HUES64 (cell line): ENCODE results near the gene DHRS9.

Experiments used
- H3K27ac ChIP-seq: 2 replicates; pipeline ENCODE4 v1.7.0; 2013; ENCODE audit warnings: low read depth, low read length, inconsistent platforms
- H3K27me3 ChIP-seq: 2 replicates; pipeline ENCODE4 v1.6.1; 2013; ENCODE audit warnings: mild to moderate bottlenecking, low read length; ENCODE audit not compliant: insufficient read depth
- H3K36me3 ChIP-seq: 2 replicates; pipeline ENCODE4 v1.6.1; 2013; ENCODE audit warnings: mild to moderate bottlenecking, low read length; ENCODE audit not compliant: insufficient read depth
- H3K4me1 ChIP-seq: 2 replicates; pipeline ENCODE4 v1.6.1; 2013; ENCODE audit warnings: mild to moderate bottlenecking, low read length, moderate library complexity; ENCODE audit not compliant: insufficient read depth
- H3K4me3 ChIP-seq: 2 replicates; pipeline ENCODE4 v1.5.1; 2013; ENCODE audit warnings: mild to moderate bottlenecking, low read length, moderate library complexity
- H3K9ac ChIP-seq: 2 replicates; pipeline ENCODE4 v1.6.1; 2013; ENCODE audit warnings: mild to moderate bottlenecking, low read depth, low read length
- H3K9me3 ChIP-seq: 2 replicates; pipeline ENCODE4 v1.6.1; 2013; ENCODE audit warnings: low read depth, low read length; ENCODE audit not compliant: insufficient read depth
- WGBS: fragments of 150-250, 120-280 bp; methylation state at CpG from one replicate; pipeline ENCODE4 v1.1.7; 2013; ENCODE audit warnings: missing lambda C conversion rate; 5-methylcytosine and 5-hydroxymethylcytosine counted together

DHRS9 gene

DNA sequence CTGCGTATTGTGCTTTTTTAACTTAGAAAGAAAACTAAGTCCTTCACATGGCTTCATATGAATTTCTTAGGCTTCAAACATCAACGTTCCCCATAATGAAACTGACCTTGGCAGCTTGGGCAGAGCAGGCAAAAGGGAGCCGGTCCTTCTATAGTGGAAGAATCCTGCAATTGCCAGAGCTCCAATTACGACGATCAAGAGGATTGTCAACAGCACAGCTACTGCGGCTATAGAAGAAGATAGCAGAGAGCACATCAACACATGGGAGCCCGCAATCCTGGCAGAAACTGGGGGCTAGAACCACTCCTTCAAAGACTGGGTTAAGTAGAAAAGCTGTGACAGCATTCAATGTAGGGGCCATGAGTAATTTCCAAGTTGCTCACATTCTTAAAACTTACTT lies 69.8 kb downstream of the DHRS9 start:
- Histone ChIP-seq H3K9ac (no peak overlapping the region), H3K36me3 (no peaks in the 10 kb centered on the region; the same call in 1 of the 2 replicates), H3K27me3 (no peaks in the 10 kb centered on the region), H3K4me3 (no peak overlapping the region), H3K4me1 (peaks cover 34% of the 10 kb centered on the region), H3K9me3 (no peaks in the 10 kb centered on the region), H3K27ac (no peak overlapping the region)
- 83% methylated on average over 7 of the region's 7 CpGs for WGBS

DNA sequence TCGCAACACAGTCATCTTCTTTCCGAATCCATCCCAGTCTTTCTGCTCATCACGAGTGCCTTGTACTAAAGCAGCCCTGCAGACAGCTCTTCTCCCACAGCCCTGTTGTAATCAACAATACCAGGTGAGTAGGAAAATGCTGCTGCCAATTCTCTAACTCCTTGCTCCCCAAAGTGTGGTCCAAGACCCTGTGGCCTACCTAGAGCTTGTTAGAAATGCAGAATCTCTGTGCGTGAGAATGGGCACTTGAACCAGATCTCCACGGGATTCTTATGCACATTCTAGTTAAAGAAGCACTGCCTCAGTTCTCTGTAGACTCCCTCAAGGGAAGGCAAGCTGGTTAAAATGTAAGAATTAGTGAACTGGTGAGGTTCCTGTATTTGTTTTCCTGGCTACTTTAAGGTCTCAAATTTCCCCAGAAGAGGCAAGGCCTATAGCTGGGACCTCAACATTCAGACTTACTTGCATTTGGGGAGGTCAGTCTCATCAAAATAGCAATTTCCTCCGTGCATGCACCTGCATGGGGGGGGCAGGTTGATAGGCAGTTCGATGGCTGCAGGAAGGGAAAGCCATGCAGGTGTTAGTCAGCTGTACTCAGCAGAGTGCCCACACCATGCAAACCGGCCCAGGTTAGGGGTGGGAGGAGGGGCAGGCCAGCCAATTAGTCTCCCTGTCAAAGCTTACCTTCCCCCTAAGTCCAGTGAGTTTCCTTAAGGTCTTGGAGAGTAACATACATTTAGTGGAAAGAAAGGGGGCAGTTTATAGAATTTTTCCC lies 70.8 kb downstream of the DHRS9 start:
- H3K4me1 ChIP-seq = peaks cover 34% of the 10 kb centered on the region

DNA sequence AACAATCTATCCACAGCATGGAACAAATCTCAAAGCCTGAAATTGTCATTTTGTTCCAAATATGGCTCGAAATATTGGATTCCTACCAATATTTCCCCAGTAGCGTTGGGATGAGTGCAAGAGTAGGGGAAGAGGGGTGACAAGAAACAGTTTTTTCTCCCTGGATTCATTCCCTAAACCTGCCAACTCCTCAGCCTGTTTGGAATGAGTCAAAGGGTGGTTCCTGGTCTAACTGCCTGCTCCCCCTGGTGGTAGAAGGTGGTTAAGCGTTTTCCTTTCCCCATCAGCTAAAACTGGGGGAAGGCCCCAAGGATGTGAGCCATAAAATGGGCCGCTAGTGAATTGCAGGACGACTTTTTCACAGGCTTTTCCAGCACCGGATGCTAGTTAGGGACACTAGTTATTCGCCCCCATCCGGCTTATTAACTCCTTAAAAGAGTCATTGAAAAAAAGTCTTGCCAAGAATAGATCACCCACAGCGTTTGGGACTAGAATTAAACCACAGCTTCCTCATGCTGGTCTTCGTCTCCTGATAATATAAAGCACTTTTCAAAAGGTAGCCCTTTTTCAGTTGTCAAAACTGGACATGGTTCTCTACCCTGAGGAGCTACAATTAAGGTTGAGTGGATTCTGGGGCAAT lies 72.5 kb downstream of the DHRS9 start:
- Histone ChIP-seq H3K36me3 (peaks cover 2% of the 10 kb centered on the region; the same call in 1 of the 2 replicates), H3K4me1 (peaks cover 34% of the 10 kb centered on the region), H3K27ac (no peak overlapping the region), H3K4me3 (no peak overlapping the region), H3K9me3 (no peaks in the 10 kb centered on the region), H3K9ac (no peak overlapping the region), H3K27me3 (no peaks in the 10 kb centered on the region)
- WGBS = 35% methylated on average over 9 of the region's 10 CpGs

More for the DNA sequence above, 70.8 kb downstream of the DHRS9 start:
- H3K27ac ChIP-seq = peak overlapping the region; percentile 39; the same call in 1 of the 2 replicates
- H3K27me3 ChIP-seq = no peaks in the 10 kb centered on the region
- no peaks in the 10 kb centered on the region; the same call in 1 of the 2 replicates for H3K36me3 ChIP-seq
- H3K4me3 ChIP-seq = no peak overlapping the region
- 46% methylated on average over 7 of the region's 8 CpGs for WGBS
- H3K9me3 ChIP-seq = no peaks in the 10 kb centered on the region
- no peak overlapping the region for H3K9ac ChIP-seq

DNA sequence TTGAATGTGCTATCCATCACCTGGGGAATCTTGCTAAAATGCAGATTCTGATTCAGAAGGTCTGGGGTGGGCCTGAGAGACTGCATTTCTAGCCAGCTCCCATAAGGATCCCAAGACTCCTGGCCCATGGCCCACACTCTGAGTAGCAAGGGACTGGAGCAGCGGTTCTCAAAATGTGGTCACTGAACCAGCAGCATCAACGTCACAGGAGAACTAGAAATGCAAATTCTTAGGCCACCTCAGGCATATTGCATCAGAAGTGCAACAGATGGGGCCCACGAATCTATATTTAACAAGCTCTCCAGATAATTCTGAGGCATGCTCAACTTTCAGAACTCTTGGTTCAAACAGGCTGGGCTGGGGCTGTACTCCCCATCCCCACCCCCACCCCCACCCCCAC lies 74.6 kb downstream of the DHRS9 start:
- Histone ChIP-seq H3K4me3 (no peak overlapping the region), H3K36me3 (peaks cover 2% of the 10 kb centered on the region; the same call in 1 of the 2 replicates)
- whole genome bisulfite sequencing = 87% methylated on average over 3 of the region's 3 CpGs

More for the DNA sequence above, 74.6 kb downstream of the DHRS9 start:
- no peaks in the 10 kb centered on the region for H3K9me3 ChIP-seq
- peaks cover 22% of the 10 kb centered on the region for H3K4me1 ChIP-seq
- H3K27me3 ChIP-seq = no peaks in the 10 kb centered on the region
- H3K9ac ChIP-seq = no peak overlapping the region
- H3K27ac ChIP-seq = no peak overlapping the region
